Peyer's patch (tissue), 4 donors: Measurements from ENCODE around the gene ANTXRL. TPM values are rescaled to one million over a fixed set of nuclear protein-coding genes. Genes with fewer than 3 reads are reported as not detected.
A peak's percentile ranks its signal among the peaks of the same experiment; 100 is the strongest.

Source experiments
- DNase-seq, 3 donors: peaks; one replicate each; pipeline ENCODE4 v3.0.0-alpha.2; 2017 to 2019
- H3K27ac ChIP-seq, 4 donors: fragments of 200-600 bp; sonication (generic); one replicate each; pipeline ENCODE4 v1.5.1; 2016 to 2019
- H3K27me3 ChIP-seq, 2 donors: fragments of 200-600 bp; sonication (generic); one replicate each; pipeline ENCODE4 v1.5.1; 2019
- H3K36me3 ChIP-seq, 3 donors: fragments of 200-600 bp; sonication (generic); one replicate each; pipeline ENCODE4 v1.5.1; 2016 to 2019
- H3K4me1 ChIP-seq, 4 donors: fragments of 200-600 bp; sonication (generic); one replicate each; pipeline ENCODE4 v1.5.1; 2016 to 2019
- H3K4me3 ChIP-seq, 4 donors: fragments of 200-600 bp; sonication (generic); 1 replicate in 3 of 4; 2 replicates in 1 of 4; pipeline ENCODE4 v1.5.1; 2016 to 2019; ENCODE audit warnings: mild to moderate bottlenecking in 1 of 4
- H3K9me3 ChIP-seq, 4 donors: fragments of 200-600 bp; sonication (generic); one replicate each; pipeline ENCODE4 v1.5.1; 2016 to 2019; ENCODE audit warnings: mild to moderate bottlenecking in 1 of 4
- CTCF ChIP-seq, 6 experiments: fragments of 450-650 bp in 4 of 6; fragments of 200-600 bp in 2 of 6; sonication (generic) in 1 of 6; IDR thresholded peaks; one replicate each; pipeline ENCODE4 v1.5.1; 2017 to 2019; ENCODE audit warnings: antibody characterized with exemption in 6 of 6, mild to moderate bottlenecking in 3 of 6, moderate library complexity in 1 of 6
- POLR2A ChIP-seq, 2 donors: fragments of 450-650 bp; IDR thresholded peaks; one replicate each; pipeline ENCODE4 v1.5.1; 2017; ENCODE audit warnings: antibody characterized with exemption in 2 of 2, mild to moderate bottlenecking in 2 of 2, moderate library complexity in 2 of 2
- total RNA-seq, 4 donors: library from RNA; depleted of rRNA; stranded (reverse); fragments of >200 nt; gene quantifications; one replicate each; pipeline ENCODE4 v1.1.0, GENCODE V29; 2016

The ANTXRL gene
- total RNA-seq, 4 donors from 2014 or later: not detected

- peak overlapping the region; percentile 64 to 78 (median 66) for H3K27ac ChIP-seq
- TF ChIP-seq CTCF (IDR thresholded peaks at IDR 0.05): peak in 2 of 6 experiments; percentile 2 to 3
- peak in 1 of 2 donors; percentile 18 for TF ChIP-seq POLR2A (IDR thresholded peaks at IDR 0.05)
- H3K27me3 ChIP-seq: no peaks in the 10 kb centered on the region
Measured at GRCh38 chr10:46284286-46285229, 2.2 kb upstream of the ANTXRL start.

GRCh38 chr10:46285300-46285699 lies 1.5 kb upstream of the ANTXRL start:
- peak in 1 of 3 donors; percentile 33 for DNase-seq
- no peaks in the 10 kb centered on the region for H3K9me3 ChIP-seq
- TF ChIP-seq POLR2A (IDR thresholded peaks at IDR 0.05) (no peak), CTCF (IDR thresholded peaks at IDR 0.05) (no peak)
- peaks cover 0 to 21% (median 0%) of the 10 kb centered on the region in 4 donors for H3K4me1 ChIP-seq
- H3K4me3 ChIP-seq: peak overlapping the region in 2 of 4 donors; percentile 69 to 73
- H3K27me3 ChIP-seq: no peaks in the 10 kb centered on the region
- H3K36me3 ChIP-seq: no peaks in the 10 kb centered on the region
- peak overlapping the region in 1 of 4 donors; percentile 78 for H3K27ac ChIP-seq

More at GRCh38 chr10:46284286-46285229, 2.2 kb upstream of the ANTXRL start:
- Histone ChIP-seq H3K4me1 (peaks cover 0 to 21% (median 0%) of the 10 kb centered on the region in 4 donors), H3K4me3 (peak overlapping the region; percentile 57 to 73 (median 70)), H3K9me3 (no peaks in the 10 kb centered on the region), H3K36me3 (no peaks in the 10 kb centered on the region)
- peak; percentile 84 to 94 (median 94) for DNase-seq

DNA sequence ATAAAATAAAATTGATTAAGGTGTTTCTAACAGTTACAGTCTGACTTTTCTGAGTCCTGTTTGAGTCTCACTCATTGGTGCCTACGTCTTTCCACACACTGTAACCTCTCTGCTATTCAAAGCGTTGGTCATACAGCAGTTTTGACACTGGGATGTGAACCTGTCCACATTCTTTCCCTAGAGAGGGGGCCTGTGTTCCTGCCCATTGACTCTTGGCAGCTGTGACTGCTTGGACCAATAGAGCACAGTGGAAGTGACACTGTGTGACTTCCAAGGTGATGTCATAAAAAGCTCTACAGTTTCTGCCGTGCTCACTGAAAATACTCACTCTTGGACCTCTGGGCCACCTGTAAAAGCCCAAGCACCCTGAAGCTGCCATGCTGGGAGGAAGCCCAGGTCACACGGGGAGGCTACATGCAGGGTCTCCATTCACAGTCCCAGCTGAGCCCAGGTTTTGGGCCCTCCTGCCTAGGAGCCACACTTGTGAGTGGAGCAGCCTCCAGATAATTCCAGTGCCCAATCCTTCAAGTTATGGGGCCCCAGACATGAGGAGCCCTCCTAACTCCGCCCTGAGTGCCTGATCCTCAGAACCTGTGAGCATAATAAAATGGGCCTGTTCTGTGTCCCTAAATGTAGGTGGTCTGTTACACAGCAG lies 704 bp upstream of the ANTXRL start:
- Histone ChIP-seq H3K27me3 (no peaks in the 10 kb centered on the region), H3K36me3 (no peaks in the 10 kb centered on the region), H3K27ac (no peak overlapping the region), H3K9me3 (no peaks in the 10 kb centered on the region), H3K4me1 (peaks cover 0 to 21% (median 0%) of the 10 kb centered on the region in 4 donors), H3K4me3 (no peak overlapping the region)
- no peak for TF ChIP-seq POLR2A (IDR thresholded peaks at IDR 0.05)
- TF ChIP-seq CTCF (IDR thresholded peaks at IDR 0.05): no peak
- DNase-seq: peak in 1 of 3 donors; percentile 43

DNA sequence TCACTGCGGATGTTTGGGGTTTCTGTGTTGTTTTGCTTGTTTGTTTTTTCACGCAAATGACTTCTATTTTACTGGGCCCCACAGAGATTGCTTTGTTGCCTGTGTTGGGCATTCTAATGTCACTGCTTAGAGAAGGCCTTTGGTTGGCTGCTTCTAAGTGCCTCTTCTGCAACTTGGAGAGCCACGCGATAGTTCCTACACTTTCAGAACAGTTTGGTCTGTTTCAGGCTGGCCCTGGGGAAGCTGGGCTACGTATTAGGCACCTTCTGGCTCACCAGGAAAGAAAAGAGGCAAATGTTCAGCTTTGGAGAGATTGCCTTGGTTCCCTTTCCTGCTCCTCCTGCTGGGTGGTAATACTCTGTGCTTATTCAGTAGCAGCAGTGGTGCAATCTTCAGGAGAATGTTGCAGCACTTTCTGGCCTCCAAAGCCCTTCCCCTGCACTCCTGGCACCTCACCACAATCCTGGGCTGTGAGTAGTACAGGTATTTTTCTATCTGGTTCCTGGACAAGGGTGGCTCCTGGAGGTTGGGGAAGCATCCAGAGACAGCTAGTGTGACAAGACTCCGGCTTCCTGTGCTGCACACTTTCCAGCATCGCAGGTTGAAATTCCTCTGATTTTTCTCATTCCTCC lies 1.2 kb downstream of the ANTXRL start:
- no peak overlapping the region for H3K4me3 ChIP-seq
- H3K9me3 ChIP-seq: no peaks in the 10 kb centered on the region
- no peaks in the 10 kb centered on the region for H3K27me3 ChIP-seq
- no peak overlapping the region for H3K27ac ChIP-seq
- peaks cover 0 to 19% (median 0%) of the 10 kb centered on the region in 4 donors for H3K4me1 ChIP-seq
- no peak for TF ChIP-seq POLR2A (IDR thresholded peaks at IDR 0.05)
- peak in 2 of 3 donors; percentile 14 to 24 for DNase-seq
- H3K36me3 ChIP-seq: no peaks in the 10 kb centered on the region

DNA sequence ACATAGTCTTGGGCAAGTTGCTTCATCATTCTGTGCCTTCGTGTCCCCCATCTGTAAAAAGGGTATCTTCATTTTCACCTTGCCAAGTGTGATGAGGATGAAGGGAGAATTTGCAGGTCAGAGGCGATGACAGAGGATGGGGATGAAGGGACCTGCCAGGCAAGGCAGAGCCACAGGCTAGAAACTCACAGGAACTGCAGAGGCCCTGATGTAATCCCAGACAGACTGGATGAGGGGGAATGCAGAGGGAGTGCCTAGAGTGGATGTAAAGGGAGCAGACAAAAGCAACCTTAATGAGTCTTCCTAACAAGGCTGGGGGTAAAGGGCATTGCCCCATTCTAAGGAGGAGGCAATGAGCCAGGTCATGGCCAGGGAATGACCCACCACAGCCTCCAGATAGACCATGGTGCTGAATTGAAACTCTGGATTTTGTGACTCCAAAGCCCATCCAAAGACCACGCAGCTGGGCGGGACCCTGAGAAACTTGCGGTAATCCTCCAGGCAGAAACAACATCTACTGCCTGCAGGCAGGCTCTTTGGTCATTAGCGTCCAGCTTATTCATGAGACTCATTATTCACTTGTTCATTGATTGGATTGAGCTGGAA lies 1.9 kb downstream of the ANTXRL start:
- Histone ChIP-seq H3K4me1 (peaks cover 0 to 14% (median 0%) of the 10 kb centered on the region in 4 donors), H3K36me3 (no peaks in the 10 kb centered on the region), H3K27ac (no peak overlapping the region), H3K9me3 (no peaks in the 10 kb centered on the region), H3K4me3 (no peak overlapping the region), H3K27me3 (no peaks in the 10 kb centered on the region)
- TF ChIP-seq POLR2A (IDR thresholded peaks at IDR 0.05) (no peak), CTCF (IDR thresholded peaks at IDR 0.05) (no peak)
- peak in 2 of 3 donors; percentile 18 to 26 for DNase-seq
